Astrocyte (in vitro differentiated cells and primary cell): ENCODE measurements around the gene CASR.

ENCODE experiments used
- EZH2 ChIP-seq: IDR thresholded peaks from 2 replicates; pipeline ENCODE4 v1.6.1; 2012; ENCODE audit warnings: mild to moderate bottlenecking, low read length, inconsistent platforms; ENCODE audit not compliant: insufficient read depth
- TF ChIP-seq, protein P1 (sequence below): IDR thresholded peaks from 2 replicates; pipeline ENCODE4 v1.5.1; 2011; ENCODE audit warnings: low read depth, mild to moderate bottlenecking, inconsistent platforms, low read length, moderate library complexity; ENCODE audit not compliant: insufficient read depth

DNA sequence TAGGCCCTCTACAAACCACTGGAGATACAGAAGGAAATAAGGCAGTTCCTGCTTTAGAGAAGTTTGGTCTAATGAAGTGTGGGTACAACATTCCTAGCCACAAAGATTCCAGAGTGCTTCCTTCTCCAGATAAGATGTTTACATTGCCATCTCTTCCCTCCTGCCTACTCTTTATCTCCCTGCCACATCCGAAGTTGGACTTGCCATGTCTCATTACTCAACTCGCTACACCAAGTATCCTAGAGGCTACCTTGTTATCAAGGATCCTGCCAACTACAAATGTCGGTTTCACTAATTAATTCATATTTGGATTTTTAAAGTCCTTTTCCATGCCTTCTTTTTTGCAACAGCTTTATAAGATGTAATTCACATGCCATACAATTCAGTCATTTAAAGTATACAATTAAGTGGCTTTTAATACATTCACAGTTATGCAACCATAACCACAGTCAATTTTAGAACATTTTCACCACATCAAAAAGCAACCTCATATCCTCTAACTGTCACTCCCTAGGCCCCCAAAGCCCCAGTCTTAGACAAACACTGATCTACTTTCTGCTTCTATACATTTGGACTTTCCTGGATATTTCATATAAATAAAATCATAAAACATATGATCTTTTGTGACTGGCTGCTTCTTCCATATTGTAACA is 87.9 kb downstream of the CASR start:
- TF ChIP-seq, protein P1, sequence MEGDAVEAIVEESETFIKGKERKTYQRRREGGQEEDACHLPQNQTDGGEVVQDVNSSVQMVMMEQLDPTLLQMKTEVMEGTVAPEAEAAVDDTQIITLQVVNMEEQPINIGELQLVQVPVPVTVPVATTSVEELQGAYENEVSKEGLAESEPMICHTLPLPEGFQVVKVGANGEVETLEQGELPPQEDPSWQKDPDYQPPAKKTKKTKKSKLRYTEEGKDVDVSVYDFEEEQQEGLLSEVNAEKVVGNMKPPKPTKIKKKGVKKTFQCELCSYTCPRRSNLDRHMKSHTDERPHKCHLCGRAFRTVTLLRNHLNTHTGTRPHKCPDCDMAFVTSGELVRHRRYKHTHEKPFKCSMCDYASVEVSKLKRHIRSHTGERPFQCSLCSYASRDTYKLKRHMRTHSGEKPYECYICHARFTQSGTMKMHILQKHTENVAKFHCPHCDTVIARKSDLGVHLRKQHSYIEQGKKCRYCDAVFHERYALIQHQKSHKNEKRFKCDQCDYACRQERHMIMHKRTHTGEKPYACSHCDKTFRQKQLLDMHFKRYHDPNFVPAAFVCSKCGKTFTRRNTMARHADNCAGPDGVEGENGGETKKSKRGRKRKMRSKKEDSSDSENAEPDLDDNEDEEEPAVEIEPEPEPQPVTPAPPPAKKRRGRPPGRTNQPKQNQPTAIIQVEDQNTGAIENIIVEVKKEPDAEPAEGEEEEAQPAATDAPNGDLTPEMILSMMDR, result no peak
- TF ChIP-seq EZH2, result no peak
